A549 treated with CpdA at 1 μM for 4 hours (cell line): Measurements from ENCODE around the gene TUBE1. TPM values are rescaled to one million over a fixed set of nuclear protein-coding genes. Genes with fewer than 3 reads are reported as not detected.

ENCODE experiments used
- total RNA-seq: library from RNA; stranded (reverse); fragments of 200-300 nt; extraction: Qiagen RNA extraction; gene quantifications from 5 replicates; pipeline ENCODE4 v1.2.3, GENCODE V29; 2022; ENCODE audit warnings: low read depth

TUBE1 gene, protein sequence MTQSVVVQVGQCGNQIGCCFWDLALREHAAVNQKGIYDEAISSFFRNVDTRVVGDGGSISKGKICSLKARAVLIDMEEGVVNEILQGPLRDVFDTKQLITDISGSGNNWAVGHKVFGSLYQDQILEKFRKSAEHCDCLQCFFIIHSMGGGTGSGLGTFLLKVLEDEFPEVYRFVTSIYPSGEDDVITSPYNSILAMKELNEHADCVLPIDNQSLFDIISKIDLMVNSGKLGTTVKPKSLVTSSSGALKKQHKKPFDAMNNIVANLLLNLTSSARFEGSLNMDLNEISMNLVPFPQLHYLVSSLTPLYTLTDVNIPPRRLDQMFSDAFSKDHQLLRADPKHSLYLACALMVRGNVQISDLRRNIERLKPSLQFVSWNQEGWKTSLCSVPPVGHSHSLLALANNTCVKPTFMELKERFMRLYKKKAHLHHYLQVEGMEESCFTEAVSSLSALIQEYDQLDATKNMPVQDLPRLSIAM
- total RNA-seq: 5.7 to 8.5 TPM (median 5.9 TPM) in 5 replicates

GRCh38 chr6:112087136-112087911, at the start of gene TUBE1, which contains the start of gene FAM229B:
Gene TUBE1 (minus strand): TSS chr6:112087482. CDS start chr6:112087434, 48 bp downstream.
Gene FAM229B (plus strand): TSS chr6:112087591. CDS start chr6:112099284, 11,693 bp downstream.

GRCh38 chr6:112054001-112054400, 33.3 kb downstream of the TUBE1 start, which contains the start of gene CCN6:
Gene CCN6 (plus strand): TSS chr6:112054104. CDS start chr6:112054358, 254 bp downstream.

Other genes starting within 250 kb of the TUBE1 start
- gene FYN, start 214.0 kb downstream of the TUBE1 start, total RNA-seq: 4.0 to 5.2 TPM (median 4.2 TPM) in 5 replicates
- not detected in 5 replicates for gene CCN6, start 33.4 kb downstream of the TUBE1 start, total RNA-seq
- 6.0 to 10.1 TPM (median 9.3 TPM) in 5 replicates for gene FAM229B, start 109 bp upstream of the TUBE1 start, total RNA-seq
- gene LAMA4, start 167.1 kb upstream of the TUBE1 start, total RNA-seq: 0.88 to 2.5 TPM (median 1.7 TPM) in 5 replicates